PC-9 (cell line): ENCODE measurements around the gene RNU7-1.

Experiments used
- CTCF ChIP-seq: fragments of 200-600 bp; sonication (generic); conservative IDR thresholded peaks from 2 replicates; pipeline ENCODE4 v1.6.1; 2017; ENCODE audit warnings: mixed run types, antibody characterized with exemption, mild to moderate bottlenecking, moderate library complexity
- EZH2 ChIP-seq: fragments of 200-600 bp; sonication (generic); IDR thresholded peaks from 2 replicates; pipeline ENCODE4 v1.8.0; 2017; ENCODE audit warnings: antibody characterized with exemption, low read depth

- TF ChIP-seq EZH2 = no peak
- TF ChIP-seq CTCF = no peak
Measured at GRCh38 chr12:6943722-6944380, at the start of gene RNU7-1, which contains the start of gene C12orf57.
